GM12891 (cell line): ENCODE results near the gene TLX2.

Experiments
- PAX5 ChIP-seq: IDR thresholded peaks from 2 replicates; pipeline ENCODE4 v1.6.1; 2011; ENCODE audit warnings: low read length, moderate library complexity, mild to moderate bottlenecking; ENCODE audit not compliant: insufficient read depth, severe bottlenecking
- POLR2A ChIP-seq: IDR thresholded peaks from 2 replicates; pipeline ENCODE4 v1.6.1; 2011; ENCODE audit warnings: low read depth, low read length, control low read depth
- POLR2AphosphoS5 ChIP-seq: IDR thresholded peaks from 2 replicates; pipeline ENCODE4 v1.6.1; 2011; ENCODE audit warnings: low read depth, low read length, control low read depth
- SPI1 ChIP-seq: IDR thresholded peaks from 2 replicates; pipeline ENCODE4 v1.6.1; 2011; ENCODE audit warnings: low read depth, low read length, control low read depth
- TAF1 ChIP-seq: IDR thresholded peaks from 2 replicates; pipeline ENCODE4 v1.6.1; 2011; ENCODE audit warnings: low read depth, low read length, control low read depth

DNA sequence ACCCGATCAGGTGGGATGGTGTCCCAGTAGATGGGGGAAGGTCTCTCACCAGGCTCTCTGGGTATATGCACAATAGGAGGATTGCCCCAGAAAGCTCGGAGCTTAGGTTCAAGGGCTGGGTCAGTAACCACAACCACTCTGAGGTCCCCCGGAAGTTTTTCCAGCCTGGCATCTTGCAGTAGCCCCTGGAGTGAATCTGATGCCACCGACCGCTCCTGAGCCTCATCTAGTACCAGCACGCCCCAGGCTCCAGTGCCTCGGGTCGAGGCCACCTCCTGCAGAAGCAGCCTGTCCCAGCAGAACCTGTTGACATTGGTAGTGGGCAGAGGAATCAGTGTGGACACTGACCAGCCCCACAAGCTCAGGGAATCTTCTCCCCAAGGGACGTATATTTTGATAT lies 9.8 kb downstream of the TLX2 start:
- TF ChIP-seq POLR2AphosphoS5 (no peak), POLR2A (no peak), TAF1 (no peak), SPI1 (no peak), PAX5 (no peak)
